Gastroesophageal sphincter (tissue), 3 donors: Measurements from ENCODE around the gene GPBAR1.

Experiments used
- CTCF ChIP-seq, 4 experiments: fragments of 200-600 bp in 2 of 4; fragments of 450-650 bp in 2 of 4; sonication (generic) in 1 of 4; IDR thresholded peaks; one replicate each; pipeline ENCODE4 v1.5.1; 2017 to 2019; ENCODE audit warnings: antibody characterized with exemption in 4 of 4, mild to moderate bottlenecking in 2 of 4, moderate library complexity in 2 of 4
- POLR2A ChIP-seq, 2 donors: fragments of 450-650 bp; IDR thresholded peaks; one replicate each; pipeline ENCODE4 v1.6.1; 2017; ENCODE audit warnings: antibody characterized with exemption in 2 of 2, mild to moderate bottlenecking in 2 of 2, moderate library complexity in 1 of 2

GRCh38 chr2:218235017-218235416, 25.8 kb upstream of the GPBAR1 start:
- TF ChIP-seq CTCF (IDR thresholded peaks at IDR 0.05) (no peak), POLR2A (IDR thresholded peaks at IDR 0.05) (no peak)
